ENCODE data around the gene ST6GAL2.

ST6GAL2 gene

GRCh38 chr2:106816974-106817373, 69.0 kb downstream of the ST6GAL2 start:
- no peak for DNase-seq

GRCh38 chr2:106812841-106813240, 73.1 kb downstream of the ST6GAL2 start:
- DNase-seq = no peak

GRCh38 chr2:106812383-106812782, 73.6 kb downstream of the ST6GAL2 start:
- DNase-seq = no peak

- DNase-seq = no peak
These were observed 80.3 kb downstream of the ST6GAL2 start for GRCh38 chr2:106805716-106806115.

- DNase-seq = no peak
These were observed 81.8 kb downstream of the ST6GAL2 start for GRCh38 chr2:106804161-106804560.

- no peak for DNase-seq
These were observed 84.9 kb downstream of the ST6GAL2 start for GRCh38 chr2:106800976-106801655.

- DNase-seq = no peak
These were observed 85.8 kb downstream of the ST6GAL2 start for GRCh38 chr2:106800180-106800579.

GRCh38 chr2:106798826-106799552, 87.0 kb downstream of the ST6GAL2 start:
- DNase-seq = no peak

- DNase-seq = no peak
These were observed 88.5 kb downstream of the ST6GAL2 start for GRCh38 chr2:106797494-106797893.

- no peak for DNase-seq
These were observed 93.3 kb downstream of the ST6GAL2 start for GRCh38 chr2:106792671-106793070.

- DNase-seq = no peak
These were observed 96.8 kb downstream of the ST6GAL2 start for GRCh38 chr2:106789185-106789584.

- DNase-seq = no peak
These were observed 103.3 kb downstream of the ST6GAL2 start for GRCh38 chr2:106782681-106783080.

GRCh38 chr2:106781196-106781595, 104.8 kb downstream of the ST6GAL2 start:
- no peak for DNase-seq

GRCh38 chr2:106771811-106772210, 114.2 kb downstream of the ST6GAL2 start:
- DNase-seq = no peak

- DNase-seq = no peak
These were observed 115.0 kb downstream of the ST6GAL2 start for GRCh38 chr2:106770986-106771385.

GRCh38 chr2:106764614-106765013, 121.4 kb downstream of the ST6GAL2 start:
- no peak for DNase-seq

- DNase-seq = no peak
These were observed 126.0 kb downstream of the ST6GAL2 start for GRCh38 chr2:106759966-106760365.

- no peak for DNase-seq
These were observed 127.0 kb downstream of the ST6GAL2 start for GRCh38 chr2:106758901-106759497.
